Measurements from ENCODE around the gene ZNRF3.

ZNRF3 gene

GRCh38 chr22:28992565-28993356 lies 109.4 kb downstream of the ZNRF3 start:
- TF ChIP-seq, protein P1, sequence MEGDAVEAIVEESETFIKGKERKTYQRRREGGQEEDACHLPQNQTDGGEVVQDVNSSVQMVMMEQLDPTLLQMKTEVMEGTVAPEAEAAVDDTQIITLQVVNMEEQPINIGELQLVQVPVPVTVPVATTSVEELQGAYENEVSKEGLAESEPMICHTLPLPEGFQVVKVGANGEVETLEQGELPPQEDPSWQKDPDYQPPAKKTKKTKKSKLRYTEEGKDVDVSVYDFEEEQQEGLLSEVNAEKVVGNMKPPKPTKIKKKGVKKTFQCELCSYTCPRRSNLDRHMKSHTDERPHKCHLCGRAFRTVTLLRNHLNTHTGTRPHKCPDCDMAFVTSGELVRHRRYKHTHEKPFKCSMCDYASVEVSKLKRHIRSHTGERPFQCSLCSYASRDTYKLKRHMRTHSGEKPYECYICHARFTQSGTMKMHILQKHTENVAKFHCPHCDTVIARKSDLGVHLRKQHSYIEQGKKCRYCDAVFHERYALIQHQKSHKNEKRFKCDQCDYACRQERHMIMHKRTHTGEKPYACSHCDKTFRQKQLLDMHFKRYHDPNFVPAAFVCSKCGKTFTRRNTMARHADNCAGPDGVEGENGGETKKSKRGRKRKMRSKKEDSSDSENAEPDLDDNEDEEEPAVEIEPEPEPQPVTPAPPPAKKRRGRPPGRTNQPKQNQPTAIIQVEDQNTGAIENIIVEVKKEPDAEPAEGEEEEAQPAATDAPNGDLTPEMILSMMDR (IDR thresholded peaks at IDR 0.05; ENCODE audit: unreplicated experiment in 3 of 3), result no peak
- H3K27me3 Mint-ChIP-seq (ENCODE audit: low read depth), result no peaks in the 10 kb centered on the region
- no peak overlapping the region for H3K4me3 Mint-ChIP-seq
- no peaks in the 10 kb centered on the region for H3K9me3 Mint-ChIP-seq
- H3K36me3 Mint-ChIP-seq (ENCODE audit: low read depth), result peaks cover 54% of the 10 kb centered on the region
- peaks cover 49% of the 10 kb centered on the region for H3K4me1 Mint-ChIP-seq
- peak overlapping the region in 2 of 3 experiments; percentile 51 to 65 for H3K27ac Mint-ChIP-seq

- H3K27me3 Mint-ChIP-seq (ENCODE audit: low read depth), result no peaks in the 10 kb centered on the region
- TF ChIP-seq, protein P1 (IDR thresholded peaks at IDR 0.05; ENCODE audit: unreplicated experiment in 3 of 3), result no peak
- no peak overlapping the region for H3K27ac Mint-ChIP-seq
- no peak overlapping the region for H3K4me3 Mint-ChIP-seq
- peaks cover 40% of the 10 kb centered on the region for H3K36me3 Mint-ChIP-seq (ENCODE audit: low read depth)
- no peaks in the 10 kb centered on the region for H3K9me3 Mint-ChIP-seq
- peaks cover 40% of the 10 kb centered on the region for H3K4me1 Mint-ChIP-seq
Measured at GRCh38 chr22:28994522-28994921, 111.2 kb downstream of the ZNRF3 start.

GRCh38 chr22:28995551-28995950 lies 112.2 kb downstream of the ZNRF3 start:
- no peaks in the 10 kb centered on the region for H3K9me3 Mint-ChIP-seq
- H3K27ac Mint-ChIP-seq, result no peak overlapping the region
- peaks cover 35% of the 10 kb centered on the region for H3K4me1 Mint-ChIP-seq
- H3K4me3 Mint-ChIP-seq, result no peak overlapping the region
- TF ChIP-seq, protein P1 (IDR thresholded peaks at IDR 0.05; ENCODE audit: unreplicated experiment in 3 of 3), result no peak
- H3K36me3 Mint-ChIP-seq (ENCODE audit: low read depth), result peaks cover 30% of the 10 kb centered on the region
- no peaks in the 10 kb centered on the region for H3K27me3 Mint-ChIP-seq (ENCODE audit: low read depth)

GRCh38 chr22:28997342-28997741 lies 114.0 kb downstream of the ZNRF3 start:
- no peaks in the 10 kb centered on the region for H3K9me3 Mint-ChIP-seq

DNA sequence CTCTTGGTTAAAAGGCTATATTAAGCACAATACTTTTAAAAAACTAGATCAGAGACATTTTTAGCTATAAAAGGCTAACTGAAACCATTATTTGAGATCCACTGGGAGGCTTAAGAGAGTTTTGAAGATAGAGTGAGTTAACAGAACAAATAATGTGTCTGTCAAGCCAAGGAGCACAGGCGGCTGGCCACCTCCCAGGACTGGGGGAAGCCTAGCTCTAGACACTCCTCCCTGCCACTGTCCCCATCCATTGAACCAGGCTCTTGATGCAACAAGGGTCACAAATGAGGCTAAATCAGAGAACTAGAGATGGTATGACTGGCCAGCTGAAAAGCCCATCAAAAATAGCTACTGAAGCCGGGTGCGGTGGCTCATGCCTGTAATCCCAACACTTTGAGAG lies 115.3 kb downstream of the ZNRF3 start:
- H3K4me3 Mint-ChIP-seq, result no peak overlapping the region
- peaks cover 12% of the 10 kb centered on the region for H3K36me3 Mint-ChIP-seq (ENCODE audit: low read depth)
- TF ChIP-seq, protein P1 (IDR thresholded peaks at IDR 0.05; ENCODE audit: unreplicated experiment in 3 of 3), result no peak
- peak overlapping the region; percentile 38 to 68 (median 59) for H3K27ac Mint-ChIP-seq
- H3K4me1 Mint-ChIP-seq, result peaks cover 31% of the 10 kb centered on the region
- H3K27me3 Mint-ChIP-seq (ENCODE audit: low read depth), result no peaks in the 10 kb centered on the region
- no peaks in the 10 kb centered on the region for H3K9me3 Mint-ChIP-seq

More at GRCh38 chr22:28997342-28997741, 114.0 kb downstream of the ZNRF3 start:
- H3K27ac Mint-ChIP-seq, result peak overlapping the region in 1 of 3 experiments; percentile 7
- peaks cover 34% of the 10 kb centered on the region for H3K4me1 Mint-ChIP-seq
- H3K4me3 Mint-ChIP-seq, result no peak overlapping the region
- TF ChIP-seq, protein P1 (IDR thresholded peaks at IDR 0.05; ENCODE audit: unreplicated experiment in 3 of 3), result no peak
- H3K27me3 Mint-ChIP-seq (ENCODE audit: low read depth), result no peaks in the 10 kb centered on the region
- peaks cover 18% of the 10 kb centered on the region for H3K36me3 Mint-ChIP-seq (ENCODE audit: low read depth)

DNA sequence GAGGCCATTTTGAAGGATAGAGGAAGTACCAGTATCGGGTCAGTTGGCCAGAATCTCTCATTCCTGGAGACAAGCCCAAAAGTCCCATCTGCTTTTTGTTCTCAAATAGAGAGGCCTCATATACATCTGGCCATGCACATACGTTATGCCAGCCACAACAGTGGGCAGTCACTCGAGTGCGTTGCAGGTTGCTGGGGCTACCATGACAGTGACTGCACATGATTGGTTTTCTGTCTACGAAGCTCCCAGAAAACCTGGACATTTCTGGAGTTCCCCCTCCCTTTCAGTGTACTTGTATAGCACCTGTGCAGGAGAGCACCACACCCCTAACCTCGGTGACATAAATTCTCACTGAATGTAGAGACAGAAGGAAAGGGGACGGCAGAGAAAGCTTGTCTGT lies 116.1 kb downstream of the ZNRF3 start:
- Mint-ChIP-seq H3K27me3 (ENCODE audit: low read depth) (no peaks in the 10 kb centered on the region), H3K36me3 (ENCODE audit: low read depth) (peaks cover 9% of the 10 kb centered on the region), H3K9me3 (no peaks in the 10 kb centered on the region), H3K4me1 (peaks cover 38% of the 10 kb centered on the region), H3K4me3 (no peak overlapping the region), H3K27ac (peak overlapping the region; percentile 72 to 87 (median 82))
- TF ChIP-seq, protein P1 (IDR thresholded peaks at IDR 0.05; ENCODE audit: unreplicated experiment in 3 of 3), result no peak

Data from nephron (organoid).